HUES64 (cell line): ENCODE measurements around the gene OR6Q1.

Experiments used
- H3K27ac ChIP-seq: 2 replicates; pipeline ENCODE4 v1.7.0; 2013; ENCODE audit warnings: low read depth, low read length, inconsistent platforms
- H3K27me3 ChIP-seq: 2 replicates; pipeline ENCODE4 v1.6.1; 2013; ENCODE audit warnings: mild to moderate bottlenecking, low read length; ENCODE audit not compliant: insufficient read depth
- H3K36me3 ChIP-seq: 2 replicates; pipeline ENCODE4 v1.6.1; 2013; ENCODE audit warnings: mild to moderate bottlenecking, low read length; ENCODE audit not compliant: insufficient read depth
- H3K4me1 ChIP-seq: 2 replicates; pipeline ENCODE4 v1.6.1; 2013; ENCODE audit warnings: mild to moderate bottlenecking, low read length, moderate library complexity; ENCODE audit not compliant: insufficient read depth
- H3K4me3 ChIP-seq: 2 replicates; pipeline ENCODE4 v1.5.1; 2013; ENCODE audit warnings: mild to moderate bottlenecking, low read length, moderate library complexity
- H3K9ac ChIP-seq: 2 replicates; pipeline ENCODE4 v1.6.1; 2013; ENCODE audit warnings: mild to moderate bottlenecking, low read depth, low read length
- H3K9me3 ChIP-seq: 2 replicates; pipeline ENCODE4 v1.6.1; 2013; ENCODE audit warnings: low read depth, low read length; ENCODE audit not compliant: insufficient read depth
- WGBS: fragments of 150-250, 120-280 bp; methylation state at CpG from one replicate; pipeline ENCODE4 v1.1.7; 2013; ENCODE audit warnings: missing lambda C conversion rate; 5-methylcytosine and 5-hydroxymethylcytosine counted together

OR6Q1 gene

DNA sequence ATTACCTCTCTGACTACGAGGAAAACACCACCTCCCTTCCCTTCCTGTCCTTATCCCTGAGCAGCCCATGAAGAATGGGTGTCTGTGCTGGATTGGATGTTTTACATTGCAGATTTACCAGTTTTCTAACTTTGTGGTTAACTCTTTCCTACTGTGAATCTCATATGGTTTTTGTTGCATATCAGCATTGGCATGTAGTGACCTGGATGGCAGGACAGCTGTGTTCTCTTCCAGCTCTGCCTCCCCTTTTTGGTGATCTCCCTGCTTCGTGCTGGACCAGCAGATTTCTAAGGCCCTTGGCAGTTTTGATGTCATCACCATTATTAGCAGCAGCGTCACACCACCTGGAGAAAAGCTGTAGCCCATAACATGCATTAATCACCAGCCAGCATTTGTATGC lies 26.7 kb downstream of the OR6Q1 start:
- H3K9ac ChIP-seq = no peak overlapping the region
- no peaks in the 10 kb centered on the region for H3K9me3 ChIP-seq
- peaks cover 42% of the 10 kb centered on the region for H3K4me1 ChIP-seq
- no peak overlapping the region for H3K27ac ChIP-seq
- no peaks in the 10 kb centered on the region for H3K36me3 ChIP-seq
- 90% methylated on average over 2 of the region's 3 CpGs for WGBS
- H3K4me3 ChIP-seq = no peak overlapping the region
- H3K27me3 ChIP-seq = no peaks in the 10 kb centered on the region

DNA sequence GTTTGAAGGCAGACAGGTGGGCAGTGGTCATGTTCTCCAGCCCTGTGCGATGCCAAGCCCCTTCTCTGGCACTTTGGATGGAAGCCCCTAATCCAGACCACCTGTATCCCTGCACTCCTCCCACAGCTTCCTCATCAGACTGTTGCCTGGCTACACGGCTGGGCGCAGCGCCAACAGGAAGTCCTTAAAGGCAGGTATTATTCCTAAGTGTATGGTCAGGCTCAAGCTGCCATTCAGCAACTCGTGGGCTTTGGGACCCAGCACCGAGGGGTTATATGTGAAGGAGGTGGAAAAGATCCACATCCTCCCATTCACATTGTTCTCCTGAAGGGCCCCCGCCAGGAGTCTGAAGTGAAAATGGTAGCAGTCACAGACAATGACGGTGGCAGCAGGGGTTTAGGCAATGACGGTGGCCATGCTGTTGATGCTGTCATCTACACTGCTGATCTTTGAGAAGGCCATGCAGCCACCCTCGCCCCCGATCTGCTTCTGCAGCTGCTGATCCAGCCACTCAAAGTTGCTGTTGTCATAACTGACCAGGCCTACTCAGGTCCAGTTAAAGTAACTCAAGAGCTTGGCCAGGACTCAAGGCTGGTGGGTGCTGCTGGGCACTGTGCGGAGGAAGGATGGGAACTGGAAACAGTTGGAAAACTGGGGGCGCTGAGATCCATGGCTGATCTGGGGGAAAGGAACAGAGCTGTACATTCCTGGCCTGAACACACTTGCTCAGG lies 27.7 kb downstream of the OR6Q1 start:
- 71% methylated on average over 13 of the region's 13 CpGs for WGBS
- no peaks in the 10 kb centered on the region for H3K27me3 ChIP-seq
- H3K36me3 ChIP-seq = no peaks in the 10 kb centered on the region
- H3K4me3 ChIP-seq = no peak overlapping the region
- H3K9ac ChIP-seq = peak overlapping the region; percentile 52
- peak overlapping the region; percentile 76 for H3K27ac ChIP-seq
- H3K4me1 ChIP-seq = peaks cover 43% of the 10 kb centered on the region
- no peaks in the 10 kb centered on the region for H3K9me3 ChIP-seq

DNA sequence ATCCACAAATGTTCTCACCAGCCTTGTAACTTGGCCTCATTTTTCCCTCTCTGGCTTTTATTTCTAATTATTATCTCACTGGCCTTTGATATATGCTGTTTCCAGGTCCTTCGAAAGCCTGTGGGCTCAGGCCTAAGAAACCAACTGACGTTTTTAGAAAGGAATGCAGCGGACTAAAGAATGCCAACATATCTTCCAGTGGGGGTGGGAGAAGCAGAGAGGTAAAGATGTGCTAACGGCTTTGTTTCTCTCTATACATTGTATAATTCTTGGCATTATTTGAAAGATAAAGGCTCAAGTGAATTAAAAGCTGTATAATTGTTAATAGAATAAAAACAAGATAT lies 28.2 kb downstream of the OR6Q1 start:
- H3K9me3 ChIP-seq = no peaks in the 10 kb centered on the region
- 32% methylated on average over 3 of the region's 4 CpGs for WGBS
- no peak overlapping the region for H3K4me3 ChIP-seq
- no peaks in the 10 kb centered on the region for H3K27me3 ChIP-seq
- H3K27ac ChIP-seq = peak overlapping the region; percentile 76
- peak overlapping the region; percentile 52 for H3K9ac ChIP-seq
- H3K4me1 ChIP-seq = peaks cover 43% of the 10 kb centered on the region
- H3K36me3 ChIP-seq = no peaks in the 10 kb centered on the region

DNA sequence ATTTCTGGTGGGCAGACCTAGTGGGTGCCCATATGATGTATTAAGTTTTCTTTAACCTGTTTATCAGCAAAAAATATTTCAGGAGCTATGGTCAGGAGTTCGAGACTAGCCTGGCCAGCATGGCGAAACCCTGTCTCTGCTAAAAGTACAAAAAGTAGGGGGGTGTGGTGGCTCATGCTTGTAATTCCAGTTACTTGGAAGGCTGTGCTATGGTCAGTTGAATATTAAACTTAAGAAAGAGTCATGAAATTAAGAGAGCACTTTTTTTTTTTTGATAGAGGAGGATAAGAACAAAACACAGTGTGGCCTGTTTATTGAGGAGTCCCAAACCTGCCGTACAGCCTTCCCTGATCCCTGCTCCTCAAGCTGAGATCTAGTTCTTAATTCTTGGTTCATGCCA lies 29.8 kb downstream of the OR6Q1 start:
- Histone ChIP-seq H3K4me1 (peaks cover 43% of the 10 kb centered on the region), H3K27me3 (no peaks in the 10 kb centered on the region), H3K9me3 (no peaks in the 10 kb centered on the region), H3K9ac (no peak overlapping the region), H3K27ac (no peak overlapping the region), H3K4me3 (no peak overlapping the region), H3K36me3 (no peaks in the 10 kb centered on the region)
- 92% methylated on average over 3 of the region's 3 CpGs for WGBS

DNA sequence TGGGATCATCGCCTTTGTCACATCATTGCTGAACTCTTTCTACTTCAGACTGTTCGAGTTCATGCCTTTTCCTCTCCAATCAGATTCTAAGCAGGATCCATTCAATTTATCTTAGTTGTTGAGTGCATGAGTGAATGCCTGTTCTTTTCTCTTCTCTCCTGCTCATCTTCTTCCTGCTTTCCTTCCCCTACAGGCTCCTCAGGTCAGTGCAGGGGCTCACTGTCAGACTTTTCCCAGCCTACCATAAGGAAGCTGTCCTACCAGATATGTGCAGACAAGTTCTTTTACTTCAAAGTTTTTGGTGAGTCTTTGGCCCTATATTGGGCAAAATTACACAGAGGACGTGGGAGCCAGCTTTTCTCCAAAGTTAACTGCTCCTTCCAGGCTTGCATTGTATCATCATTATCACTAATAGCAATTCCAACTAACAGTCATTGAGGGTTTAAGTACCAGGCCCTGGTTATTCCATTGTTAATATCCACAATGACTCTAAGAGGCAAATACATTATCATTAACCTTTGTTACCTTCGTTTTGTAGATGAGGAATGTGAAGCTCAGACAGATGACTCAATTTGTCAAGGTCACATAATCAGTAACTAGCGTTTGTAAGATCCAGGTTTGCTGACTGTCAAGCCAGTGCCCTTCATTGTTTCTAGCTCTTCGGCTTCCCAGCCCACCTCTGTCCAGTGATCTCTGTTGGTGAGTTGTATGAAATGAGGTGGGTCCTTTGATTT lies 30.4 kb downstream of the OR6Q1 start:
- no peak overlapping the region for H3K4me3 ChIP-seq
- WGBS = 68% methylated on average over 6 of the region's 6 CpGs
- H3K9ac ChIP-seq = no peak overlapping the region
- H3K27ac ChIP-seq = no peak overlapping the region; the same call in 1 of the 2 replicates
- no peaks in the 10 kb centered on the region for H3K9me3 ChIP-seq
- H3K27me3 ChIP-seq = no peaks in the 10 kb centered on the region
- peaks cover 43% of the 10 kb centered on the region for H3K4me1 ChIP-seq
- H3K36me3 ChIP-seq = no peaks in the 10 kb centered on the region

DNA sequence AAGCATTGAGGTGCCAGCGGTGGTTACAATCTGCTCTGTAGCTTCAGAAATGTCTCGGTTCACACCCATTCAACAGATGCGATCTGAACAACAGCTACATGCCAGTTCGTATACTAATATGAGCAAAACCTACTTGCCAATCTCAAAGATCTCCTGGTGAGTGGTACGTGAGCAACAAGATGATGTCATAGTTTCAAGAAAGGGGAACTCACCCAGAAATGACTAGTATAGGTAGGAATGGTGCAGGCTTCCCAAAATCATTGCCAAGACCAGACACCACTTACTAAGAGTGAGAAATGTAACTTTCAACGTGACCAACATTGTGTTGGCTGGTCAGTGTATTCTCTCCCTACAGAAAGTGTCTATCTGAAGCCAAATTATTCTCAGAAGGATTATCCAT lies 31.1 kb downstream of the OR6Q1 start:
- peaks cover 43% of the 10 kb centered on the region for H3K4me1 ChIP-seq
- H3K9ac ChIP-seq = no peak overlapping the region
- no peaks in the 10 kb centered on the region for H3K9me3 ChIP-seq
- no peaks in the 10 kb centered on the region for H3K27me3 ChIP-seq
- H3K4me3 ChIP-seq = no peak overlapping the region
- H3K27ac ChIP-seq = no peak overlapping the region; the same call in 1 of the 2 replicates
- H3K36me3 ChIP-seq = no peaks in the 10 kb centered on the region
- 57% methylated on average over 6 of the region's 6 CpGs for WGBS

DNA sequence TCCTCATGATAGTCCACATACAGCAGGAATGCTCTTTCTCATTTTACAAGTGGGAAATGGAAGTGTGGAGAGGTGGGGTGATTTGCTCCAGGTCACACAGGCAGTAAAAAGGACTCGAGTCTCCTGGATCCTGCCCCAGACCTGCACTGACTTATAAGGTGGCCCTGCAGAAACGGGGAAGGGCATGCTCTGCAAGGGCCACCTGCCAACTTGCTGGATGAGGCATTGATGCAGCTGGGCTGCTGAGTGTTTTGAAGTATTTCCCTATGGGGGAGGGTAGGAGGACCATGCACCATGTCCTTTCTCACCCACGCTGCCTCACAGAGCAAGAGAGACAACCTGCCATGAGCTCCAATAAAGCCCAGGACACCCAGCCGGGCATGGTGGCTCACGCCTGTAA lies 36.9 kb downstream of the OR6Q1 start:
- Histone ChIP-seq H3K4me1 (no peaks in the 10 kb centered on the region), H3K27ac (no peak overlapping the region), H3K9ac (no peak overlapping the region), H3K27me3 (no peaks in the 10 kb centered on the region), H3K9me3 (no peaks in the 10 kb centered on the region), H3K36me3 (no peaks in the 10 kb centered on the region), H3K4me3 (no peak overlapping the region)
- WGBS = 98% methylated on average over 5 of the region's 5 CpGs

DNA sequence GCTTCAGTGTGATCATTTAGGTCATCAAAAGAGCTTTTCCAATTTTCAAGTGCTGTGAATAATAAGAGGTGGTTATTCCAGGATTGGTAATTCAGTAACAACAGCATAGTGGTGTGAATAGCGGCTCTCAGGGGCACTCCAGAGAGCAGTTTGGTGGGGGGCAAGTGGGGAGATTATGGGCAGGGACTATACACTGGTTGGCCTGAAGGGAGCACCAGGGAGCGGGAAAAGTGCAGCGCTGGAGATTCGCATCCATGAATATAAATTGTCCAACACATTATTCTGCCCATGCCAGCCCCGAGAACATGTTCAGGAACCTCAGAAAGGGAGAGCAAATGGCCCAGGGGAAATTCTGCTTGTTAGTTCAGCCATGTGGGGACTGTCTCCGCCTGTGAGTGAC lies 37.9 kb downstream of the OR6Q1 start:
- H3K4me3 ChIP-seq = no peak overlapping the region
- H3K4me1 ChIP-seq = no peaks in the 10 kb centered on the region
- no peaks in the 10 kb centered on the region for H3K9me3 ChIP-seq
- no peaks in the 10 kb centered on the region for H3K27me3 ChIP-seq
- 85% methylated on average over 6 of the region's 6 CpGs for WGBS
- H3K27ac ChIP-seq = no peak overlapping the region
- no peaks in the 10 kb centered on the region for H3K36me3 ChIP-seq
- no peak overlapping the region for H3K9ac ChIP-seq

DNA sequence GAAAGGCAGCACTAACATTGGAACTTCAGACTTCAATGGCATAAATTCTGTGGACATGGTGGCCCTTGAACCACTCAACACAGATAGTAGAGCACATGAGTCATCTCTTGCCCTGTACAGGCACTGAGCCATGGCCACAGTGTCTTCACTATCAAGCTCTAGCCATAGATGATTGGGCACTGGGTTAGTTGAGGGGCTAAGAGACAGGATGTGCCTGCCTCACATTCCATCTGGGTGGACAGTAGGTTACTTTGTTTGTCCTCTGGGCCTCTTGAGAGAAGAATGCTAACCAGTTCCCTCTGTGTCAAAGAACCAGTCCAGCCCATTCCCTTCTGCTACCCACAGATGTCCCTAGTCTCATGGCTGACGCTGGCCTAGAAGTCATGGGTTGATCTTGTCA lies 39.8 kb downstream of the OR6Q1 start:
- Histone ChIP-seq H3K4me1 (no peaks in the 10 kb centered on the region), H3K36me3 (no peaks in the 10 kb centered on the region), H3K4me3 (no peak overlapping the region), H3K27me3 (no peaks in the 10 kb centered on the region), H3K9me3 (no peaks in the 10 kb centered on the region), H3K27ac (no peak overlapping the region), H3K9ac (no peak overlapping the region)
- WGBS = 83% methylated on average over 1 of the region's 1 CpG

DNA sequence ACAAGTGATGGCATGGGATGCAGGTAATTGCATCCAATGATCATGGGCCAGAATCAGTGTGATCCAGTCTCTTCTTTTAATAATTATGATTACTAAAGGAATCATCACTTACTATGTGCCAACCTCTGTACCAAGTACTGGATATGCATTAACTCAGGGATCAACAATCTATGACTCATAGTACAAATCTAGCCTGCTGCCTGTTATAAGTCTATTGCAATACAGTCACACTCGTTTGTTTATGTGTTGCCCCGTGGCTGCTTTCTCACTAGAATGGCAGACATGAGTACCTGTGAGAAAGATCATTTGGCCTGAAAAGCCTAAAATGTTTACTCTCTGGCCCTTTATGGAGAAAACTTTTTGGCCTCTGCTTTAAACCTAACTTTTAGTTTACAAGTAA lies 45.0 kb downstream of the OR6Q1 start:
- H3K36me3 ChIP-seq = no peaks in the 10 kb centered on the region
- no peak overlapping the region for H3K9ac ChIP-seq

More for the DNA sequence above, 45.0 kb downstream of the OR6Q1 start:
- Histone ChIP-seq H3K4me1 (no peaks in the 10 kb centered on the region), H3K4me3 (no peak overlapping the region), H3K27ac (no peak overlapping the region), H3K27me3 (no peaks in the 10 kb centered on the region), H3K9me3 (no peaks in the 10 kb centered on the region)
- 43% methylated on average over 2 of the region's 2 CpGs for WGBS
